GM19035 (cell line): Measurements from ENCODE around the gene GDF9.
"Not testable (repeated sequence)": the region's sequence is repeated elsewhere in the genome, so short reads cannot be mapped to it uniquely, and the experiment has no call there.

Experiments used
- ATAC-seq: cut with Tn5 transposase; IDR thresholded peaks from one replicate; pipeline ENCODE4 v1.9.1; 2021; ENCODE audit not compliant: unreplicated experiment

GDF9 gene

GRCh38 chr5:132873119-132873929, 7.1 kb upstream of the GDF9 start, which contains the start of gene LEAP2:
LEAP2 (plus strand) TSS chr5:132873668; CDS start chr5:132873695, 27 bp downstream.
- ATAC-seq = no peak

GRCh38 chr5:132872788-132873118, 6.5 kb upstream of the GDF9 start:
- no peak for ATAC-seq

- no peak for ATAC-seq
Measured at GRCh38 chr5:132871459-132872284, 5.4 kb upstream of the GDF9 start.

GRCh38 chr5:132870801-132871200, 4.5 kb upstream of the GDF9 start:
- ATAC-seq = no peak

- no peak for ATAC-seq
Measured at GRCh38 chr5:132868754-132869153, 2.5 kb upstream of the GDF9 start.

- ATAC-seq = no peak
Measured at GRCh38 chr5:132867046-132867451, 780 bp upstream of the GDF9 start.

GRCh38 chr5:132865668-132866341, 464 bp downstream of the GDF9 start:
- peak; percentile 24 for ATAC-seq

GRCh38 chr5:132860742-132861141, 5.5 kb downstream of the GDF9 start:
- ATAC-seq = no peak

GRCh38 chr5:132859889-132860437, 6.3 kb downstream of the GDF9 start:
- ATAC-seq = no peak

- no peak for ATAC-seq
Measured at GRCh38 chr5:132856011-132856410, 10.3 kb downstream of the GDF9 start.

GRCh38 chr5:132854992-132855391, 11.3 kb downstream of the GDF9 start:
- ATAC-seq = not testable (repeated sequence)

- no peak for ATAC-seq
Measured at GRCh38 chr5:132854301-132854700, 12.0 kb downstream of the GDF9 start.

- no peak for ATAC-seq
Measured at GRCh38 chr5:132853790-132854189, 12.5 kb downstream of the GDF9 start.

GRCh38 chr5:132853323-132853722, 12.9 kb downstream of the GDF9 start:
- no peak for ATAC-seq

- ATAC-seq = no peak
Measured at GRCh38 chr5:132850066-132850465, 16.2 kb downstream of the GDF9 start.

GRCh38 chr5:132849347-132849746, 16.9 kb downstream of the GDF9 start:
- ATAC-seq = no peak

GRCh38 chr5:132848270-132848669, 18.0 kb downstream of the GDF9 start:
- no peak for ATAC-seq

- no peak for ATAC-seq
Measured at GRCh38 chr5:132841305-132841704, 25.0 kb downstream of the GDF9 start.

- no peak for ATAC-seq
Measured at GRCh38 chr5:132840896-132841295, 25.4 kb downstream of the GDF9 start.

GRCh38 chr5:132840313-132840712, 26.0 kb downstream of the GDF9 start:
- no peak for ATAC-seq
